Measurements from ENCODE around the gene DLG5.

DLG5 gene

GRCh38 chr10:77869626-77870420 lies 56.7 kb downstream of the DLG5 start:
- TF ChIP-seq, protein P1, sequence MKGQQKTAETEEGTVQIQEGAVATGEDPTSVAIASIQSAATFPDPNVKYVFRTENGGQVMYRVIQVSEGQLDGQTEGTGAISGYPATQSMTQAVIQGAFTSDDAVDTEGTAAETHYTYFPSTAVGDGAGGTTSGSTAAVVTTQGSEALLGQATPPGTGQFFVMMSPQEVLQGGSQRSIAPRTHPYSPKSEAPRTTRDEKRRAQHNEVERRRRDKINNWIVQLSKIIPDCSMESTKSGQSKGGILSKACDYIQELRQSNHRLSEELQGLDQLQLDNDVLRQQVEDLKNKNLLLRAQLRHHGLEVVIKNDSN (IDR thresholded peaks at IDR 0.05) = no peak
- TF ChIP-seq TCF12 (IDR thresholded peaks at IDR 0.05; ENCODE audit: low read depth) = no peak
- no peak for TF ChIP-seq RAD21 (IDR thresholded peaks at IDR 0.05; ENCODE audit: low read depth)
- no peak for TF ChIP-seq TAF1 (IDR thresholded peaks at IDR 0.05; ENCODE audit: low read depth)
- TF ChIP-seq, protein P2, sequence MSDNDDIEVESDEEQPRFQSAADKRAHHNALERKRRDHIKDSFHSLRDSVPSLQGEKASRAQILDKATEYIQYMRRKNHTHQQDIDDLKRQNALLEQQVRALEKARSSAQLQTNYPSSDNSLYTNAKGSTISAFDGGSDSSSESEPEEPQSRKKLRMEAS (IDR thresholded peaks at IDR 0.05) = no peak
- TF ChIP-seq, protein P3, sequence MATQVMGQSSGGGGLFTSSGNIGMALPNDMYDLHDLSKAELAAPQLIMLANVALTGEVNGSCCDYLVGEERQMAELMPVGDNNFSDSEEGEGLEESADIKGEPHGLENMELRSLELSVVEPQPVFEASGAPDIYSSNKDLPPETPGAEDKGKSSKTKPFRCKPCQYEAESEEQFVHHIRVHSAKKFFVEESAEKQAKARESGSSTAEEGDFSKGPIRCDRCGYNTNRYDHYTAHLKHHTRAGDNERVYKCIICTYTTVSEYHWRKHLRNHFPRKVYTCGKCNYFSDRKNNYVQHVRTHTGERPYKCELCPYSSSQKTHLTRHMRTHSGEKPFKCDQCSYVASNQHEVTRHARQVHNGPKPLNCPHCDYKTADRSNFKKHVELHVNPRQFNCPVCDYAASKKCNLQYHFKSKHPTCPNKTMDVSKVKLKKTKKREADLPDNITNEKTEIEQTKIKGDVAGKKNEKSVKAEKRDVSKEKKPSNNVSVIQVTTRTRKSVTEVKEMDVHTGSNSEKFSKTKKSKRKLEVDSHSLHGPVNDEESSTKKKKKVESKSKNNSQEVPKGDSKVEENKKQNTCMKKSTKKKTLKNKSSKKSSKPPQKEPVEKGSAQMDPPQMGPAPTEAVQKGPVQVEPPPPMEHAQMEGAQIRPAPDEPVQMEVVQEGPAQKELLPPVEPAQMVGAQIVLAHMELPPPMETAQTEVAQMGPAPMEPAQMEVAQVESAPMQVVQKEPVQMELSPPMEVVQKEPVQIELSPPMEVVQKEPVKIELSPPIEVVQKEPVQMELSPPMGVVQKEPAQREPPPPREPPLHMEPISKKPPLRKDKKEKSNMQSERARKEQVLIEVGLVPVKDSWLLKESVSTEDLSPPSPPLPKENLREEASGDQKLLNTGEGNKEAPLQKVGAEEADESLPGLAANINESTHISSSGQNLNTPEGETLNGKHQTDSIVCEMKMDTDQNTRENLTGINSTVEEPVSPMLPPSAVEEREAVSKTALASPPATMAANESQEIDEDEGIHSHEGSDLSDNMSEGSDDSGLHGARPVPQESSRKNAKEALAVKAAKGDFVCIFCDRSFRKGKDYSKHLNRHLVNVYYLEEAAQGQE (IDR thresholded peaks at IDR 0.05; ENCODE audit: low read depth) = no peak
- no peak for TF ChIP-seq EP300 (IDR thresholded peaks at IDR 0.05; ENCODE audit: borderline replicate concordance)
- no peak for TF ChIP-seq CREB1 (IDR thresholded peaks at IDR 0.05; ENCODE audit: low read depth)
- TF ChIP-seq FOXM1 (IDR thresholded peaks at IDR 0.05; ENCODE audit: borderline replicate concordance, low read depth) = no peak
- no peak for TF ChIP-seq EGR1 (IDR thresholded peaks at IDR 0.05)
- no peak for TF ChIP-seq TEAD4 (IDR thresholded peaks at IDR 0.05)
- TF ChIP-seq YY1 (IDR thresholded peaks at IDR 0.05; ENCODE audit: low read depth) = no peak
- no peak for TF ChIP-seq CEBPB (IDR thresholded peaks at IDR 0.05)
- no peak for TF ChIP-seq ZBTB7A (IDR thresholded peaks at IDR 0.05; ENCODE audit: low read depth)

DNA sequence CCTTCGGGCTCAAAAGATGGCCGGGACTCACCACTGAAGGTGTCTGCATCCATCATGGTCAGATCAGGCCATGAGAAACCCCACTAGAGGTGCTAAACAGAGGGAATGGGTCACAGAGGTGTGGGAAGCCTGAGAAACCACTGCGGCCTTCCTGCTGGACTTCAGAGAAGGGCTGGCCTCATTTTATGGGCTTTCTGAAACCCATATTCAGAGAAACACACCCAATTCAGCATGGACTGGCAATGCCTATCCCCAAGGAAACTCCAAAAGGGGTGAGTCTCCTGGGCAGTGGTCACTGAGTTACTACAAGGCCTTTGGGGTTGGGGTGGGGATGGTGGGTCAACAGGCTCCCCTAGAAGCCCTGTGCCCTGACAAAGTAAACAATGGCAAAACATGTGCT lies 58.0 kb downstream of the DLG5 start:
- TF ChIP-seq ZBTB7A (IDR thresholded peaks at IDR 0.05; ENCODE audit: low read depth) (no peak), CREB1 (IDR thresholded peaks at IDR 0.05; ENCODE audit: low read depth) (no peak)
- TF ChIP-seq, protein P1 (IDR thresholded peaks at IDR 0.05) = no peak

DNA sequence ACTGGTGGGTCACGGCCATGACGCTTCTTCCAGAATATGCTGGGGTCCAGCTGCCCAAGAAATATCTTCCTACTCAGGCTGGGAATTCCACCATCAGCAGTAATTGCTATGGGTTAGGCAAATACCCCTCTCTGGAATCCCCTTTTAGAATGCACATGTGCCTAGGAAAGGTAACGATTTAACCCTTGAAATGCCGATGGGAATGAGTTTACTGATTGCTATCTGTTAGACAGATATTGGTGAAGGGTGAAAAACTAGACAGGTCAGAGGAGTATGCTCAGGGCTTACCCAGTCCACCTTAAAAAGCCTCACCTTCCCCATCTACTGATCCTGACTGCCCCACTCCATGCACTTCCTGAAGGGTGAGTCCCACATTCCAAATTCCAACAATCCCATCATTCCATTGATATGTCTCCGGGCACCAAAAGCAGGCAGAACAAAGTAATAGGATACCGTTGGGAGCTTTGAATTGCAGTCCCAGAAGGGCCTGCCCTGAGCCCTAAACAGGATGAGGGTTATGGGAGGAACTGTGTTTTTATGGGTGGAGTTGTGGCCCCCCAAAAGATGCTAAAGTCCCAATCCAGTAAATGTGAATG lies 59.3 kb downstream of the DLG5 start:
- TF ChIP-seq RAD21 (IDR thresholded peaks at IDR 0.05; ENCODE audit: low read depth) (no peak), YY1 (IDR thresholded peaks at IDR 0.05; ENCODE audit: low read depth) (no peak), TEAD4 (IDR thresholded peaks at IDR 0.05) (no peak), EGR1 (IDR thresholded peaks at IDR 0.05) (no peak), EP300 (IDR thresholded peaks at IDR 0.05; ENCODE audit: borderline replicate concordance) (no peak), TAF1 (IDR thresholded peaks at IDR 0.05; ENCODE audit: low read depth) (no peak), ZBTB7A (IDR thresholded peaks at IDR 0.05; ENCODE audit: low read depth) (no peak), NFIC (IDR thresholded peaks at IDR 0.05) (no peak), CEBPB (IDR thresholded peaks at IDR 0.05) (no peak), TCF12 (IDR thresholded peaks at IDR 0.05; ENCODE audit: low read depth) (no peak), FOXM1 (IDR thresholded peaks at IDR 0.05; ENCODE audit: borderline replicate concordance, low read depth) (no peak), CREB1 (IDR thresholded peaks at IDR 0.05; ENCODE audit: low read depth) (no peak)
- TF ChIP-seq, protein P3 (IDR thresholded peaks at IDR 0.05; ENCODE audit: low read depth) = no peak
- TF ChIP-seq, protein P1 (IDR thresholded peaks at IDR 0.05) = no peak
- TF ChIP-seq, protein P2 (IDR thresholded peaks at IDR 0.05) = no peak

DNA sequence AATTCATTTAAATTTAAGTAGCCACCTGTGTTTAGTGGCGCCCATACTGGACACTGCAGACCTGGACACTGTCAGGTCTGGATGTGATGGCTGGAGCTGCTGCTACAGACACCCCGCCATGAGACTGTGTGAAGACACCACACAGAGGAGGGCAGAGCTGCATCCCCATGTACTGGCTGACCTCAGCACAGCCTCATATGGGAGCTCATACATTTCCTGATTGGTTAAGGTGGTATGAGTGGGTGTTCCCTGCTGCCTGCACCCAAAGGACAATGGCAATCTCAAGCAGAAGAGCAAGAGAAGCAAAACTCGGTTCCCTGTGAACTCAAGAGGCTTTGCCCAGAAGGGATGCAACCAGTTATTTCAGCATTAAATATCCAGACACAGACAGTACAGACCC lies 60.0 kb downstream of the DLG5 start:
- TF ChIP-seq EGR1 (IDR thresholded peaks at IDR 0.05) = no peak
- TF ChIP-seq, protein P1 (IDR thresholded peaks at IDR 0.05) = no peak
- TF ChIP-seq YY1 (IDR thresholded peaks at IDR 0.05; ENCODE audit: low read depth) = no peak
- no peak for TF ChIP-seq EP300 (IDR thresholded peaks at IDR 0.05; ENCODE audit: borderline replicate concordance)
- TF ChIP-seq, protein P3 (IDR thresholded peaks at IDR 0.05; ENCODE audit: low read depth) = no peak
- TF ChIP-seq TEAD4 (IDR thresholded peaks at IDR 0.05) = no peak
